ENCODE measurements around the gene PIH1D2. TPM values are rescaled to one million over a fixed set of nuclear protein-coding genes. Genes with fewer than 3 reads are reported as not detected.

The PIH1D2 gene
- total and polyA plus RNA-seq, 9 of the 15 experiments (the other 6 are each of a cell fraction or from before 2014, with no cell fraction given): 1.5 to 5.4 (median 3.0) TPM

DNA sequence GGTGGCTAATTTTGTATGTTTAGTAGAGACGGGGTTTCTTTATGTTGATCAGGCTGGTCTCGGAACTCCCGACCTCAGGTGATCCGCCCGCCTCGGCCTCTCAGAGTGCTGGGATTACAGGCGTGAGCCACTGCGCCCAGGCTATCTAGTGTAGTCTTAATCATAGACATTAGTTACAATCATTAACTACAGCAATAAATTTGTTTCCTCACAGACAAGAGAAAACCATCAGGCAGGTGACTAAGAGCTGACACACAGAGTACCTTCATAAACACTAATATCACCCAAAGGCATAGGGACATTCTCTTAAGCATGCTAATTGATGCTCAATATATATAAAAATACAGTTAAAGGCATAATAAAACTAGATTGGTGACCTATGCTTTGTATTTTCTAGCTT lies 32.3 kb upstream of the PIH1D2 start:
- Histone ChIP-seq H3K27ac (ENCODE audit: extremely low read depth, low read depth, low read length) (no peak overlapping the region), H3K4me2 (ENCODE audit: insufficient read depth, low read length) (no peak overlapping the region), H3K4me1 (replicated peaks in 1 of 2; ENCODE audit: control insufficient read depth in 2 of 2, insufficient read depth in 2 of 2, low read length in 2 of 2) (no peaks in the 10 kb centered on the region), H3K36me3 (ENCODE audit: control insufficient read depth, insufficient read depth, low read length) (no peaks in the 10 kb centered on the region), H3K9me3 (replicated peaks; ENCODE audit: control insufficient read depth, insufficient read depth, low read depth, low read length) (no peaks in the 10 kb centered on the region), H3K4me3 (no peak overlapping the region), H2AFZ (ENCODE audit: low read depth, low read length) (no peak overlapping the region), H3K27me3 (ENCODE audit: control insufficient read depth in 2 of 2, insufficient read depth in 2 of 2, low read length in 2 of 2) (no peaks in the 10 kb centered on the region), H3K9me1 (ENCODE audit: control insufficient read depth, insufficient read depth, low read length) (no peaks in the 10 kb centered on the region), H3K79me2 (ENCODE audit: control insufficient read depth, insufficient read depth, low read length) (no peaks in the 10 kb centered on the region), H4K20me1 (replicated peaks; ENCODE audit: control insufficient read depth, insufficient read depth, low read length) (no peaks in the 10 kb centered on the region), H3K9ac (ENCODE audit: insufficient read depth in 1 of 2, low read depth in 2 of 2, low read length in 2 of 2) (no peak overlapping the region)
- FAIRE-seq (no peak), DNase-seq (ENCODE audit: extremely low read depth in 1 of 4, low spot score in 3 of 4) (no peak), ATAC-seq (no peak)
- BruUV-seq (replicated peaks): no TSS peak
- CTCF ChIA-PET (ENCODE audit: low intra/inter-chr PET ratio): no interaction called here
- 86% methylated on average over 8 of the region's 8 CpGs for WGBS (ENCODE audit: insufficient coverage, low coverage, missing lambda C conversion rate)
- TF ChIP-seq FOSL1 (tag; conservative IDR thresholded peaks at IDR 0.05) (no peak), MEIS2 (IDR thresholded peaks at IDR 0.05; ENCODE audit: partially characterized antibody) (no peak), PRPF4 (IDR thresholded peaks at IDR 0.05; ENCODE audit: insufficient read depth, low read depth, low read length, poor library complexity, severe bottlenecking) (no peak)
- intact Hi-C loops (cut with micrococcal nuclease) (no loop called here), in situ Hi-C loops (cut with MboI) (no loop called here)
- POLR2A ChIA-PET: interaction anchor here (1.5 kb wide), 1 partner anchor 9 kb away, joined by 3 read pairs; no protein-coding TSS in a partner anchor

- WGBS (ENCODE audit: insufficient coverage, low coverage, missing lambda C conversion rate): 89% methylated on average over 6 of the region's 6 CpGs
- no peak overlapping the region for H2AFZ ChIP-seq (ENCODE audit: low read depth, low read length)
- POLR2A ChIA-PET: no interaction called here
- no peaks in the 10 kb centered on the region for H3K79me2 ChIP-seq (ENCODE audit: control insufficient read depth, insufficient read depth, low read length)
- H3K4me1 ChIP-seq (replicated peaks in 1 of 2; ENCODE audit: control insufficient read depth in 2 of 2, insufficient read depth in 2 of 2, low read length in 2 of 2): no peaks in the 10 kb centered on the region
- CTCF ChIA-PET (ENCODE audit: low intra/inter-chr PET ratio): no interaction called here
- ATAC-seq: no peak
- H3K9me1 ChIP-seq (ENCODE audit: control insufficient read depth, insufficient read depth, low read length): no peaks in the 10 kb centered on the region
- H3K27me3 ChIP-seq (ENCODE audit: control insufficient read depth in 2 of 2, insufficient read depth in 2 of 2, low read length in 2 of 2): no peaks in the 10 kb centered on the region
- no peak overlapping the region for H3K27ac ChIP-seq (ENCODE audit: extremely low read depth, low read depth, low read length)
- no peak overlapping the region for H3K4me3 ChIP-seq
- no peak for FAIRE-seq
- no peak for DNase-seq (ENCODE audit: extremely low read depth in 1 of 4, low spot score in 3 of 4)
- no TSS peak for BruUV-seq (replicated peaks)
- no peak overlapping the region for H3K9ac ChIP-seq (ENCODE audit: insufficient read depth in 1 of 2, low read depth in 2 of 2, low read length in 2 of 2)
- intact Hi-C loops (cut with micrococcal nuclease): no loop called here
- H3K4me2 ChIP-seq (ENCODE audit: insufficient read depth, low read length): no peak overlapping the region
- in situ Hi-C loops (cut with MboI): no loop called here
- H4K20me1 ChIP-seq (replicated peaks; ENCODE audit: control insufficient read depth, insufficient read depth, low read length): no peaks in the 10 kb centered on the region
- no peaks in the 10 kb centered on the region for H3K9me3 ChIP-seq (replicated peaks; ENCODE audit: control insufficient read depth, insufficient read depth, low read depth, low read length)
- no peaks in the 10 kb centered on the region for H3K36me3 ChIP-seq (ENCODE audit: control insufficient read depth, insufficient read depth, low read length)
- no peak for TF ChIP-seq ZNF780A (CRISPR knock-in tag; IDR thresholded peaks at IDR 0.05)
- no peak for TF ChIP-seq SIX5 (IDR thresholded peaks at IDR 0.05; ENCODE audit: borderline replicate concordance in 1 of 2, insufficient read depth in 1 of 2, low read depth in 1 of 2, low read length in 2 of 2)
- TF ChIP-seq MXI1 (IDR thresholded peaks at IDR 0.05; ENCODE audit: low read depth, low read length): no peak
- TF ChIP-seq ZBTB17 (CRISPR knock-in tag; IDR thresholded peaks at IDR 0.05): no peak
- TF ChIP-seq, protein P1, sequence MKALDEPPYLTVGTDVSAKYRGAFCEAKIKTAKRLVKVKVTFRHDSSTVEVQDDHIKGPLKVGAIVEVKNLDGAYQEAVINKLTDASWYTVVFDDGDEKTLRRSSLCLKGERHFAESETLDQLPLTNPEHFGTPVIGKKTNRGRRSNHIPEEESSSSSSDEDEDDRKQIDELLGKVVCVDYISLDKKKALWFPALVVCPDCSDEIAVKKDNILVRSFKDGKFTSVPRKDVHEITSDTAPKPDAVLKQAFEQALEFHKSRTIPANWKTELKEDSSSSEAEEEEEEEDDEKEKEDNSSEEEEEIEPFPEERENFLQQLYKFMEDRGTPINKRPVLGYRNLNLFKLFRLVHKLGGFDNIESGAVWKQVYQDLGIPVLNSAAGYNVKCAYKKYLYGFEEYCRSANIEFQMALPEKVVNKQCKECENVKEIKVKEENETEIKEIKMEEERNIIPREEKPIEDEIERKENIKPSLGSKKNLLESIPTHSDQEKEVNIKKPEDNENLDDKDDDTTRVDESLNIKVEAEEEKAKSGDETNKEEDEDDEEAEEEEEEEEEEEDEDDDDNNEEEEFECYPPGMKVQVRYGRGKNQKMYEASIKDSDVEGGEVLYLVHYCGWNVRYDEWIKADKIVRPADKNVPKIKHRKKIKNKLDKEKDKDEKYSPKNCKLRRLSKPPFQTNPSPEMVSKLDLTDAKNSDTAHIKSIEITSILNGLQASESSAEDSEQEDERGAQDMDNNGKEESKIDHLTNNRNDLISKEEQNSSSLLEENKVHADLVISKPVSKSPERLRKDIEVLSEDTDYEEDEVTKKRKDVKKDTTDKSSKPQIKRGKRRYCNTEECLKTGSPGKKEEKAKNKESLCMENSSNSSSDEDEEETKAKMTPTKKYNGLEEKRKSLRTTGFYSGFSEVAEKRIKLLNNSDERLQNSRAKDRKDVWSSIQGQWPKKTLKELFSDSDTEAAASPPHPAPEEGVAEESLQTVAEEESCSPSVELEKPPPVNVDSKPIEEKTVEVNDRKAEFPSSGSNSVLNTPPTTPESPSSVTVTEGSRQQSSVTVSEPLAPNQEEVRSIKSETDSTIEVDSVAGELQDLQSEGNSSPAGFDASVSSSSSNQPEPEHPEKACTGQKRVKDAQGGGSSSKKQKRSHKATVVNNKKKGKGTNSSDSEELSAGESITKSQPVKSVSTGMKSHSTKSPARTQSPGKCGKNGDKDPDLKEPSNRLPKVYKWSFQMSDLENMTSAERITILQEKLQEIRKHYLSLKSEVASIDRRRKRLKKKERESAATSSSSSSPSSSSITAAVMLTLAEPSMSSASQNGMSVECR (CRISPR knock-in tag; IDR thresholded peaks at IDR 0.05): no peak
- TF ChIP-seq ZNF24 (IDR thresholded peaks at IDR 0.05): no peak
Observed at GRCh38 chr11:112103446-112103845, 29.6 kb upstream of the PIH1D2 start.
